ENCODE data around the gene RAB21. TPM values are rescaled to one million over a fixed set of nuclear protein-coding genes. Genes with fewer than 3 reads are reported as not detected.

Gene RAB21
- total RNA-seq, 2 donors from 2014 or later, result 47.6 to 51.2 TPM

GRCh38 chr12:71749666-71750065 is 5.0 kb upstream of the RAB21 start:
- no peak for TF ChIP-seq CTCF (conservative IDR thresholded peaks at IDR 0.05)
- no peaks in the 10 kb centered on the region for H3K9me3 Mint-ChIP-seq
- H3K4me3 ChIP-seq (ENCODE audit: low read length), result no peak overlapping the region
- peaks cover 37% of the 10 kb centered on the region for H3K27me3 ChIP-seq (ENCODE audit: control insufficient read depth, insufficient read depth, low read length, poor library complexity, severe bottlenecking)
- no peak overlapping the region for H3K4me3 Mint-ChIP-seq
- DNase-seq, result no peak
- H3K4me1 Mint-ChIP-seq, result peaks cover 10% of the 10 kb centered on the region
- H3K9me3 ChIP-seq (ENCODE audit: control insufficient read depth, low read length), result no peaks in the 10 kb centered on the region
- H3K36me3 ChIP-seq (ENCODE audit: control insufficient read depth, insufficient read depth, low read length), result no peaks in the 10 kb centered on the region
- no peaks in the 10 kb centered on the region for H3K4me1 ChIP-seq (ENCODE audit: control insufficient read depth, insufficient read depth, low read length)
- H3K9ac ChIP-seq (ENCODE audit: extremely low read depth, low read length, poor library complexity, severe bottlenecking), result no peak overlapping the region
- peaks cover 21% of the 10 kb centered on the region for H3K27me3 Mint-ChIP-seq (ENCODE audit: insufficient read depth)
- H3K36me3 Mint-ChIP-seq (ENCODE audit: low read depth), result no peaks in the 10 kb centered on the region
- no peak overlapping the region for H3K27ac Mint-ChIP-seq
- WGBS, 2 experiments (ENCODE audit: insufficient coverage in 1 of 2, insufficient read length in 1 of 2), result 88% methylated on average over 1 of the region's 1 CpG; no CpG with 5 or more reads in 1 of the 2 experiments
- H3K27ac ChIP-seq (ENCODE audit: low read depth, low read length), result no peak overlapping the region

GRCh38 chr12:71752891-71753290 is 1.8 kb upstream of the RAB21 start:
- DNase-seq, result no peak
- no peaks in the 10 kb centered on the region for H3K9me3 Mint-ChIP-seq
- H3K36me3 Mint-ChIP-seq (ENCODE audit: low read depth), result peaks cover 12% of the 10 kb centered on the region
- no peak for TF ChIP-seq CTCF (conservative IDR thresholded peaks at IDR 0.05)
- H3K36me3 ChIP-seq (ENCODE audit: control insufficient read depth, insufficient read depth, low read length), result peaks cover 12% of the 10 kb centered on the region
- no peak overlapping the region for H3K4me3 Mint-ChIP-seq
- peaks cover 4% of the 10 kb centered on the region for H3K9me3 ChIP-seq (ENCODE audit: control insufficient read depth, low read length)
- H3K9ac ChIP-seq (ENCODE audit: extremely low read depth, low read length, poor library complexity, severe bottlenecking), result no peak overlapping the region
- peaks cover 22% of the 10 kb centered on the region for H3K4me1 Mint-ChIP-seq
- WGBS, 2 experiments (ENCODE audit: insufficient coverage in 1 of 2, insufficient read length in 1 of 2), result 90 to 91% methylated on average over 1 of the region's 1 CpG
- peaks cover 21% of the 10 kb centered on the region for H3K27me3 Mint-ChIP-seq (ENCODE audit: insufficient read depth)
- no peak overlapping the region for H3K4me3 ChIP-seq (ENCODE audit: low read length)
- H3K27ac ChIP-seq (ENCODE audit: low read depth, low read length), result no peak overlapping the region
- H3K27me3 ChIP-seq (ENCODE audit: control insufficient read depth, insufficient read depth, low read length, poor library complexity, severe bottlenecking), result peaks cover 37% of the 10 kb centered on the region
- H3K27ac Mint-ChIP-seq, result no peak overlapping the region
- H3K4me1 ChIP-seq (ENCODE audit: control insufficient read depth, insufficient read depth, low read length), result no peaks in the 10 kb centered on the region

- Histone ChIP-seq H3K9me3 (ENCODE audit: control insufficient read depth, low read length) (peaks cover 28% of the 10 kb centered on the region), H3K9ac (ENCODE audit: extremely low read depth, low read length, poor library complexity, severe bottlenecking) (peak overlapping the region; percentile 81), H3K27ac (ENCODE audit: low read depth, low read length) (no peak overlapping the region), H3K4me1 (ENCODE audit: control insufficient read depth, insufficient read depth, low read length) (no peaks in the 10 kb centered on the region), H3K27me3 (ENCODE audit: control insufficient read depth, insufficient read depth, low read length, poor library complexity, severe bottlenecking) (peaks cover 22% of the 10 kb centered on the region), H3K36me3 (ENCODE audit: control insufficient read depth, insufficient read depth, low read length) (peaks cover 36% of the 10 kb centered on the region), H3K4me3 (ENCODE audit: low read length) (peak overlapping the region; percentile 99)
- H3K4me3 Mint-ChIP-seq, result peak overlapping the region; percentile 85
- peaks cover 4% of the 10 kb centered on the region for H3K9me3 Mint-ChIP-seq
- H3K36me3 Mint-ChIP-seq (ENCODE audit: low read depth), result peaks cover 36% of the 10 kb centered on the region
- H3K27me3 Mint-ChIP-seq (ENCODE audit: insufficient read depth), result peaks cover 16% of the 10 kb centered on the region
- H3K4me1 Mint-ChIP-seq, result peaks cover 22% of the 10 kb centered on the region
- no peak for DNase-seq
- WGBS, 2 experiments (ENCODE audit: insufficient coverage in 1 of 2, insufficient read length in 1 of 2), result 1 to 8% methylated on average over 20 to 45 of the region's 45 CpGs
- TF ChIP-seq CTCF (conservative IDR thresholded peaks at IDR 0.05), result no peak
- peak overlapping the region; percentile 92 for H3K27ac Mint-ChIP-seq
These were observed 656 bp downstream of the RAB21 start for GRCh38 chr12:71755146-71755892.
